Hematopoietic multipotent progenitor cell (in vitro differentiated cells): Measurements from ENCODE around the gene FAM210A. TPM values are rescaled to one million over a fixed set of nuclear protein-coding genes. Genes with fewer than 3 reads are reported as not detected.

Source experiments
- small RNA-seq: library from RNA; depleted of rRNA; stranded (forward); fragments of <200 nt; gene quantifications from one replicate; pipeline ENCODE3, GENCODE V24; 2012
- total RNA-seq: library from RNA; depleted of rRNA; stranded (reverse); fragments of >200 nt; gene quantifications from one replicate; pipeline ENCODE4 v1.2.3, GENCODE V29; 2012

FAM210A gene
- total RNA-seq, 1 donor: 13.7 TPM

Small RNA genes lying within 50 kb of the gene (small RNA-seq; reads per million reads assigned to genes)
- gene AP001525.1 (not detected), gene RN7SL362P (not detected)

Other genes starting within 250 kb of the FAM210A start
- 10.8 TPM for gene RNMT, start 115 bp upstream of the FAM210A start, total RNA-seq
- gene MC5R, start 97.6 kb upstream of the FAM210A start, total RNA-seq: not detected
- gene MC2R, start 189.0 kb upstream of the FAM210A start, total RNA-seq: not detected